GM18502 (cell line): ENCODE data around the gene PATZ1.

Source experiments
- ATAC-seq: cut with Tn5 transposase; IDR thresholded peaks from one replicate; pipeline ENCODE4 v1.9.1; 2021; ENCODE audit warnings: mild to moderate bottlenecking; ENCODE audit not compliant: unreplicated experiment, poor library complexity

The PATZ1 gene

DNA sequence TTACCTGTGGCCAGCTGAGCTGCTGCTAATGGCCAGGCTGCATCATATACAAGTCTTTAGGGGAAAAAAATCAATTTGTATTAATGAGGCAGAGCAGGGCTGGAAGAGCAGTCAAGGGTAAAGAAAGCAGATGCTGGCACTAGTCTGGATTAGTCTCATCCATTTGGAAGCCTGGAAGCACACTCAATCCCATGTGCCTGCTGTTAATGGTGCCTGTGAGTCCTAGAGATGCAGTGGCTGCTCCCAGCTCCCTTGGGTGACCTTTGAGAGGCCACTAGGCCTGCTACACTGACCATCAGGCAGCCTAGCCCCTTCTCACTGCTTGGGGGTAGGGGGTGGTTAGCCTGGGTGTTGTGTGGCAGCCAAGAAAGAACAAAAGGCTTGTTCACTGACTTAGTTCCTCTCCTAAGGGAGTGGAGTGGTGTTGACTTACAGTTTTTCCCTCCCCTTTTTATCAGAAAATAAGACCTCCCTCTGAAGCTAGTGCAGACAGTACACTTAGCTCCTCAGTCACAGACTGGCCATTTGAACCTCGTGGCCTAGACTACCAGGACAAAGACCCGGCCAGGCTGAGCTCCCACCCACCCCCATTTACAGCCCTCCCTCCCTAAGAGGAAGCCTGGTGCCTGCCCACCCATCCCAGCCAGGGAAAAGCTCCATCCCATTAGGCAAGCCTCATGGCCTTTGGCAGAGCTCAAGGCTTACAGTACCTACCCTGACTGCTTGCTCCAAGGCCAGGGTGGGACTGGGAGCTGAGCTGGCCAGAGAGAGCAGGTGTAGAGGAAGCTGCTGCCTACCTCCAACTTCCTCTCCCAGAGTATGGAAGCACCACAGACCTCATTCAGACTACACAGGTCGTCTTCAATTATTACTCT lies 61.6 kb downstream of the PATZ1 start:
- no peak for ATAC-seq

DNA sequence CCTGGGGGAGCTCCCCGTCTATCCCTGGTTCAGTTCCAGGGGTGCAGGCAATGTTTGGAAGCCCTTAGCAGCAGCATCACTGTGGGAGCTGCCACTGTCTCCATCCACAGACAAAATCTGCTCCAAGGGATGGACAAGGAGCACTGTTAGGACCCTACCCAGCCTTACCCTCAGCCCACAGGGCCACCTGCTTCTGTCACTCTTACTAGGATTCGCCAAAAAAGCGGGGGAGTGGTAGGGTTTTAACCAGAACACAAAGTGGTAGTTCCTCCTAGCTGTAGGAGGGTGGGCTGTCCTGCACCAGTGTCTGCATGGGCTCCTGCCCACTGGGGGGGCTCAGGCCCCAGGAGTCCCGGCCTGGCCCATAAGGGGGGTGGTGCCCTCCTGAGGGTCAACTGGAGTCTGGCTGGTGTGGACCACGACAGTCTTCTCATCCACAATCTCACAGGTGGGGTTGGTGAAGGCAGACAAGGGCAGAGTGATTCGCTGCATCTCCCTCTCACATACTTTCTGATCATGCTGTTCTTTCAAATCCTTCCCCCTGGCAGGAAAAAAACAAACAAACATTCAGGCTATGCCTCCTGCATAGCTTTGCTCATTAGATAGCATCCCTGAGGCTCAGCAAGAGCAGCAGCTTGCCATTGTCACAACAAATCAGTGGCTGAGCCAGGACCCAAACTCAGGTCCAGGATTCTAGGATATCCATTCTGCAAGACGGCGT lies 63.2 kb downstream of the PATZ1 start:
- ATAC-seq, result no peak

GRCh38 chr22:31281733-31282132 lies 64.4 kb downstream of the PATZ1 start:
- no peak for ATAC-seq

- no peak for ATAC-seq
Measured at GRCh38 chr22:31279821-31280505, 66.2 kb downstream of the PATZ1 start.

GRCh38 chr22:31279327-31279669 lies 66.8 kb downstream of the PATZ1 start:
- ATAC-seq, result no peak

DNA sequence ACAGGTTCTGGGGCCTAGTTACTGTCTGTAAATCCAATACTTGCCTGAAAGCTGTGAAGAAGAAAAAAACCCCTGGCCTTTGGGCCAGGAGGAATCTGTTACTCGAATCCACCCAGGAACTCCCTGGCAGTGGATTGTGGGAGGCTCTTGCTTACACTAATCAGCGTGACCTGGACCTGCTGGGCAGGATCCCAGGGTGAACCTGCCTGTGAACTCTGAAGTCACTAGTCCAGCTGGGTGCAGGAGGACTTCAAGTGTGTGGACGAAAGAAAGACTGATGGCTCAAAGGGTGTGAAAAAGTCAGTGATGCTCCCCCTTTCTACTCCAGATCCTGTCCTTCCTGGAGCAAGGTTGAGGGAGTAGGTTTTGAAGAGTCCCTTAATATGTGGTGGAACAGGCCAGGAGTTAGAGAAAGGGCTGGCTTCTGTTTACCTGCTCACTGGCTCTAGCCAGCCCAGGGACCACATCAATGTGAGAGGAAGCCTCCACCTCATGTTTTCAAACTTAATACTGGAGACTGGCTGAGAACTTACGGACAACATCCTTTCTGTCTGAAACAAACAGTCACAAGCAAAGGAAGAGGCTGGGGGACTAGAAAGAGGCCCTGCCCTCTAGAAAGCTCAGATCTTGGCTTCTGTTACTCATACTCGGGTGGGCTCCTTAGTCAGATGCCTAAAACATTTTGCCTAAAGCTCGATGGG lies 67.4 kb downstream of the PATZ1 start:
- ATAC-seq, result no peak

DNA sequence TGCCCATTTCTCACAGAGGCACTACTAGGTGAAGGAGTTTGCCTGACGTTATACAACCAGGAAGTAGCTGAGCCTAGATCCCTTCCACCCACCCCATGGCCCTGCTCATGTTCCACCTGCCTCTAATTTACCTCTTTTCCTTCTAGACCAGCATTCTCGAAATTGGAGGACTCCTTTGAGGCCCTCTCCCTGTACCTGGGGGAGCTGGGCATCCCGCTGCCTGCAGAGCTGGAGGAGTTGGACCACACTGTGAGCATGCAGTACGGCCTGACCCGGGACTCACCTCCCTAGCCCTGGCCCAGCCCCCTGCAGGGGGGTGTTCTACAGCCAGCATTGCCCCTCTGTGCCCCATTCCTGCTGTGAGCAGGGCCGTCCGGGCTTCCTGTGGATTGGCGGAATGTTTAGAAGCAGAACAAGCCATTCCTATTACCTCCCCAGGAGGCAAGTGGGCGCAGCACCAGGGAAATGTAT lies 68.0 kb downstream of the PATZ1 start:
- ATAC-seq, result no peak

DNA sequence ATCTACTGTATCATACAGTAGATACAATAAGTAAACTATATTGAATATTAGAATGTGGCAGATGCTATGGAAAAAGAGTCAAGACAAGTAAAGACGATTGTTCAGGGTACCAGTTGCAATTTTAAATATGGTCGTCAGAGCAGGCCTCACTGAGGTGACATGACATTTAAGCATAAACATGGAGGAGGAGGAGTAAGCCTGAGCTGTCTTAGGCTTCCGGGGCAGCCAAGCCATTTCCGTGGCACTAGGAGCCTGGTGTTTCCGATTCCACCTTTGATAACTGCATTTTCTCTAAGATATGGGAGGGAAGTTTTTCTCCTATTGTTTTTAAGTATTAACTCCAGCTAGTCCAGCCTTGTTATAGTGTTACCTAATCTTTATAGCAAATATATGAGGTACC lies 68.4 kb downstream of the PATZ1 start:
- ATAC-seq, result no peak

DNA sequence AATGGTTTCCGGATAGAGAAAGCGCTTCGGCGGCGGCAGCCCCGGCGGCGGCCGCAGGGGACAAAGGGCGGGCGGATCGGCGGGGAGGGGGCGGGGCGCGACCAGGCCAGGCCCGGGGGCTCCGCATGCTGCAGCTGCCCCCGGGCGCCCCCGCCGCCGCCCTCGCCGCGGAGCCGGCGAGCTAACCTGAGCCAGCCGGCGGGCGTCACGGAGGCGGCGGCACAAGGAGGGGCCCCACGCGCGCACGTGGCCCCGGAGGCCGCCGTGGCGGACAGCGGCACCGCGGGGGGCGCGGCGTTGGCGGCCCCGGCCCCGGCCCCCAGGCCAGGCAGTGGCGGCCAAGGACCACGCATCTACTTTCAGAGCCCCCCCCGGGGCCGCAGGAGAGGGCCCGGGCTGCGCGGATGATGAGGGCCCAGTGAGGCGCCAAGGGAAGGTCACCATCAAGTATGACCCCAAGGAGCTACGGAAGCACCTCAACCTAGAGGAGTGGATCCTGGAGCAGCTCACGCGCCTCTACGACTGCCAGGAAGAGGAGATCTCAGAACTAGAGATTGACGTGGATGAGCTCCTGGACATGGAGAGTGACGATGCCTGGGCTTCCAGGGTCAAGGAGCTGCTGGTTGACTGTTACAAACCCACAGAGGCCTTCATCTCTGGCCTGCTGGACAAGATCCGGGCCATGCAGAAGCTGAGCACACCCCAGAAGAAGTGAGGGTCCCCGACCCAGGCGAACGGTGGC lies 69.5 kb downstream of the PATZ1 start:
- no peak for ATAC-seq
